GM18508 (cell line): ENCODE measurements around the gene GRB10.

ENCODE experiments used
- ATAC-seq: cut with Tn5 transposase; IDR thresholded peaks from one replicate; pipeline ENCODE4 v1.9.1; 2021; ENCODE audit warnings: moderate number of reproducible peaks; ENCODE audit not compliant: insufficient read depth, unreplicated experiment

GRB10 gene

DNA sequence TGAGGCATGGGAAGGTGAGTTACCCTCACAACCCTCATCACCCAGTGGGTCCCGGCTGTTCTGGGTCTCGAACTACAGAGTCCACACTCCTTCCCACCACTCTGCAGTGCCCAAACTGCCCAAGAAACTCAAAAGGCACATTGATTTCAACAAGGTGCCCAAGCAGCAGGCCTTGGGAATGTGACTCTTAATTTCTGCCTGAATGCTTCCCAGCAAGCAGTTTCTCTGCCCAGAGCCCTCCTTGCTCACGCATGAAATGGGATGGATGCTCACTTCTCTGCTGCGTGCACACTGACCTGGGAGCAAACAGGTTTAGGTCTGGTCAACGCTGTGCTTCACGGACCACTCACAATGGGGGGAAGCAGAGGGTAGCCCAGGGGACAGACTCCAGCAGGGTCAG is 77.9 kb downstream of the GRB10 start:
- no peak for ATAC-seq

DNA sequence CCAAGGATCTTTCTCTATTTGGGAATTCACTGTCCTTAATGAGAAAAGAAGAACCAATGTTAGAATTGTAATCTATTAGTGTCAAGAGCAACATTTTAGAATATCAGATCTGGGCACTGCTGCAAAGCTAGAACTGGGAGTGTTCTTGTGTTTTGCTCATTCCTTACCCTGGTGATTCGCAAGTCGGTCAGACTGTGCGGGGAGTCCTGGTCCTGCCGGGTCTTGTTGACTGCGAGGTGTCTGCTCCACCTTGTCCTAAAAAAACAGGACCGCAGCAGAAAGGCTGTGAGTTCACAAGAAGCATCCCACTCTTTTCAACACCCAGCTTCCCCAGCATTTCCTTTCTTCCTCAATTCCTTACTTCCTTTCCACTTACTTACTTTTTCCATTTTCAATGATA is 79.0 kb downstream of the GRB10 start:
- no peak for ATAC-seq

DNA sequence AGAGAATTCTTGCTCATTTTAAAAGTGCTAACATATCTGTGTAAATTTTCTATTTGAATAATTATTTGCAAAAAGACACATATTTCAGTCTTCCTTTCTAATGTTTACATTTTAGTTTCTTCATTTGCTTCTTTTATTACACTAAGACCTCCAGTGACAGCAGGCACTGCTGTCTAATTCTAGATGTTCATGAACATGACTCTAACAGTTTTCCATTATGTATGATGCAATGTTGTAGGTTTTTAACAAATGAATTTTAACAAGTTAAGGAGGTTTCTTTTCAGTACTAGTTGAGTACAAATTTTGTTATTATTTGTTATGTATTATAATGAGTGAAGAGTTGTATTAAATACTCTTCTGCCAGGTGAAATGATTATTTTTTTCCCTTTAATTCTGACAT is 83.6 kb downstream of the GRB10 start:
- ATAC-seq = no peak

DNA sequence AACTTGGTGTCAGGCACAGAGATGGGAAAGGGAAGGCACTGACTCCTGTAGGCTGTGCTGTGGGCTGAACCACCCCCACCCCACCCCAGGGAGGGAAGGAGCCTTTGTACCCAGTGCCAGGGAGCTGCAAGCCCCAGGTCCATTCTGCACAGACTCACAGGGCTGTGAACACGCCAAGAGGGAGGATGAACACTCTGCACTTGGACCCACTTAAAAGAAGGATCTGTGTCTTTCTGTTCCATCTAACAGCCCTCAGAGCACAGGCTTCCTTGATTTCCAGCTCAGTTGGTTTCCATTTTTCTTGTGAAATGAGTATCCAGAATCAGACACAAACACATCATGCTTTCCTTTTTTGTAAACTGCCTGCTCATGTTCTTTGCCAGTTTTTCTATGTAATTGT is 84.9 kb downstream of the GRB10 start:
- ATAC-seq = no peak

DNA sequence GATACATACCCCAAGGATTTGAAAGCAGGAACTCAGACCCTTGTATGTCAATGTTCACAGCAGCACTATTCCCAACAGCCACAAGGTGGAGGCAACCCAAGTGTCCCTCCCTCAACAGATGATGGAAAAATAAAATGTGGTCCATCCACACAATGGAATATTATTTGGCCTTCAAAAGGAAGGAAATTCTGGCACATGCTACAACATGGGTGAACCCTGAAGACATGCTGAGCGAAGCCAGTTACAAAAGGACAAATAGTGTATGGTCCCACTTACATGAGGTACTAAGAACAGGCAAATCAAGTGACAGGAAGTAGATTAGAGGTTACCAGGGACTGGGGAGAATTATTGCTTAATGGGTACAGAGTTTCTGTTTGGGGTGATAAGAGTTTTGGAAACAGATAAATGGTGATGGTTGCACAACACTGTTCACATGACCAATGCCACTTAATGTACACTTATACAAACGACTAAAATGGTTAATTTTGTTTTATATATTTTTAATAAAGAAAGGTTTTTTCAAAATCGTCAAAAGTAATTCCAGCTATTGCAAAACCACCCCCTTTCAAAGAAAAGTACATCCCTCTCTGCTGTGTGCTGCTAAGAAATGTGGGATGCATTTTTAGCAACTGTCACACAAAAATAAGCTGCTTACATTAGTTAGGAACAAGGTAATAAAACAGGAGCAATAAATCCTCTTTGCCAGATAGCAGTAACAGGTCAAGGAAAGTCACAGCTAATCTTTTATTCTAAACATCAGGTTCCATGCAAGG is 85.7 kb downstream of the GRB10 start:
- ATAC-seq = no peak

DNA sequence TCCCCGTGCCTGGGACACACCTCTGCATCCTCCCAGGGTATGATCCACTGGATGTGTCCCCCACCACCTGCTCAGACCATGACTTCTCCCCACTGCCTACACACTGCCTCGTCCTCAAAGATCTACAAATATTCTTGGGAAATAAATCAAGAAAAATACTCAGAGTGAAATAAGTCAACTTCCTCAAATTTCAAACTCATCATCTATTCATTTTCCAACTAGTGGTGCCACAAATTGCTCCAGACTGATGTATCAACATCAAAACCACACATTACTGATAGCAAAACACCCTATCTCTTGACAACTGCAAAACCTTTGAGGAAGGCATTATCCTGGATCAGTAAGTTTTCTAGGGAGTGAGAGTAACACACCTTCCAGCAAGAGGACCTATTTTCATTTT is 87.7 kb downstream of the GRB10 start:
- no peak for ATAC-seq

DNA sequence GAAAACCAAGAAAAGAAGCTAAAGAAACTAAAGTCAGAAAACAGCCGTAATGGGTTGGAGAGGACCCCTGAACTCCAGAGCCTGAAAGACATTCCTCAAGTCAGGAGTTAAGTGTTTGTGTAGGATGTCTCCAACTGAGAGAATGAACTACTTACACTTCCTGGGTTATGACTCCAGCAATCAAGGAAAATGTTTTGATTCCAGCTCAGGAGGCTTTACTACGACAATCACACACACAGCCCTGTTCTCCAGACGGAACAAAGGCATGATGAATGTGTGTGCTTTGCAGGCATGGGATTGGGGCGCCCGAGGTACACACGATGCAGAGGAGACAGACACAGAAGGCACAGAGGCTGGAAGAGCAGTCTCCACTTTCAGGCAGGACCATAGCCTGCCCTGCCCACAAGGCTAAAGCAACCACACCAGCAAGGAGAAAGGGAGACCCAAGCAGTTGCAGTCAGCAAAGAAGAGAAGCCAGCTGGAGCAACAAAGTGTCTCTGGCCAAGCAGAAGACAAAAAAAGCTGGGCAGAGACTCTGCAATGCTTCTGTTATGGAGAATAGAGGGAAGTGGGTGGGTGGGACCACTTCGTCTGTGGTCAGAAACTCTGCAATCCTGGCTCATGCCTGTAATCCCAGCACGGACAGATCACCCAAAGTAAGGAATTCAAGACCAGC is 89.1 kb downstream of the GRB10 start:
- ATAC-seq = no peak

DNA sequence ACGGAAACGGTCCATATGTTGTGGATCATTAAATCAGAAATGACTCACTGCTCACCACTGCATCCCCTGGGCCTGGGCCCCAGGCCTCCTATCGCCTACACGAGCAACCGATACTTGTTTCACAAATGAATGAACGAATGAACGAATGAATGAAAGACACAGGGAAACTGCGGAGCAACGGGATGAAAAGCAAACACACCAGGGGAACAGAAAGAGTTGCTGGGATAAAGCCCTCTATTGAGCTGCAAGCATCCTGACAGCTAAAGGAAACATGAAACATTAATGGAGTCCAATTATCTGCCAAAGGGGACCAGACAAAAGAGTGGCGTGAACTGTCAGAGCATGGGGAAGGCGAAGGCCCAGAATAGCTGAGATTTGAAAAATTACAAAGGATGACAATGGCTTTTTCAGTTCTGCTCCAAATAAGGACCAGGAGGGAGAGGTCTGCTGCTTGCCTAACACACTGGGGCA is 92.1 kb downstream of the GRB10 start:
- no peak for ATAC-seq

DNA sequence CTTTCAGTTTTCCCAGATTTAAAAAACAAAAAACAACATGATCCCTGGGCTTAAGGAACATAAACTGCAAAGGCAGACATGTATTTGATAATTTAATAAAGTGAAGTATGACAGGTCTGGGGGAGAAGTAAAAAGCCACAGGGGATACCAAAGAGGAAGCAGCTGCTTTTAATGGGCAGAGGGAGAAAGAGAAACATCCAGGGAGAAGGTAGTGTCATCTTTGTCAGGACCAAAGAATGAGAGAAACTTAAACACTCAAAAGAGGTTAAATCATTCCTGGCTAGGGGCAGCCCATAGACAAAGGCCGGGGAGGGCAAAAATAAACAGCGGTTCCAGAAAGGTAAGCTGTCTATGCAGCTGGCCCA is 94.5 kb downstream of the GRB10 start:
- no peak for ATAC-seq

DNA sequence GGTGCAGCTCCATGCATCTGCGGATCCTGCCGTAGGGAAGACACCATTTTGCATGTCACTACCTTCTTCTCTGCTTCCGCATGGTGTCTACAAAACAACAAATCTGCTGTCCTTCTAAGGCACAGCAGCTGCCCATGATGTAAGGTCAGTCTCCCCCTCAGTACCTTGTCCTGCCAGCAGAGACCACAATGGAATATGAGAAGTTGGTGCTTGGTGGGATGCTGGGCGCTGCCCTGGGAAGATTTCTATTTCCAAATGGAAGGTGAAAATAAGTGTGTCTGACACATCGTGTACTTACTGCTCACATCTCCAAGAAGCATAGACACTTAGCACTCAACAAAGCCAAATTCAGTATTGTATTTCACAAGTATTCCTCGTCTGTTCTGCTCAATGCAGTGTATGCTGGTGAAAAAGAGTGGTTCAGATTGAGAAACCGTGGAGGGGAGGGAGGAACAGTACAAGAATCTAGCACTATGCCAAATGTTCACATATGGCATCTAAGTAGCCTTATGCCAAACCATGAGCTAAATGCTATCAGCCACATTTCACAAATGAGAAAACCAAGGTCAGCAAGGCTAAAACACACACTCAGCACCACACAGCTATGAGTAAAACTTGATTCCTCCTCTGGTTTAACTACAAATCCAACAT is 95.0 kb downstream of the GRB10 start:
- no peak for ATAC-seq

DNA sequence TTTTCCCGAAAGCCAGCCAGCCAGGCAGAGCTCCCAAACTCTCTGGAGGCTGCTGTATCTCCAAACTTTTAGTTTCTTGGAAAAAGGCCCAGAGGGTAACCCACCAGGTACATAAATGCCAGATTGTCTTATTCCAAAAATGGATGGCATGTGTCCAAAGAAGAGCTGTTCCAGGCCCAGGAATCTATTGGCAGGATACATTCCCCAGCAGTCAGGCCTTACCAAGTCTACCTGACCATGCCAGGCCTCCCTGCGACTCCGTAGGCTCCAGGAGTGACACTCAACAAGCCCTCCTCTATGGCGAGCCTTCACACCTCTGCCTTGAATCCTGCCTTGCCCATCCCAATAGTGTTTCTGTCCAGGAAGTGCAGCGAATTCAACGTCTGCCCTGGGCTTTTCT is 95.6 kb downstream of the GRB10 start:
- ATAC-seq = no peak

DNA sequence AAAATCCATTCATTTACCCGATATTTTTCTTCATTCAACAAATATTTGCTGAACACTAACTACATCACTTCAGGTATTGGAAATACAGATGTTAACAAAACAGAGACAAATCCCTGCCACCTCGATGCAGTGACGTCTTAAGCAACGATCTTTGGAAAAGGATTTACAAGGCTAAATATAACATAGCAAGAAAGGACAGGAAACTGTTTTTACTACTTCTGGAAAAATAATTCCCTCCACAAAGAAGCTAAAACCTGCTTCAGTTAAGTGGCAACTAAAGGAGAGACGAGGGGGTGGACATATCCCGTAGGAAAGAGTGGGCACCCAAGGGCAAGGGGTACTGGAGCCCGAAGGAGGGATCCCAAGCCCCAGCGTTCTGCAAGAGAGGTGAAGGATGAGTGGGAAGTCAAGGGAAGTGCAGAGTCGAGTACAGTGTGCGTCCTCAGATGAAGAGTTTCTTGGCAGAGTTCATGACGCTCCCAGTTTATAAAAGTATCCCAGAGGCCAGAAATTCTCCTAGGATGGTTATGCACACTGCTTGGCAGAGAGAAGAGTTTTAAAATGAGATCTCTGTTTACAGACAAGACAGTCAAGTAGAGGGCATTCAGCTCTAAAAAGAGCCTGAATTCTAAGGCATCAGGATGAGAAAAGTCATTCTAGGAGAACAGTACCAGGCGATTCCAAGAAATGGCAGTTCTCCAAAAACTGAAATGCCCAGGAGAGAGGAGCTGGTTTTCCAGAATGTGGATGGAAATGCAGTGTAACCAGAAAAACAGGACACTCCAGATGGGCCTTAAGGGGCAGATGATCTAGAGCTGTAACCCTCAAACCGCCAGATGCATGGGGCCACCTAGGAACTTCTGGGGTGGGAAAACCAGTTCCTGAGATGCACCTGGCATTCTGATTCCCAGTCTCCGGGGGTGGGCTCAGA is 97.3 kb downstream of the GRB10 start:
- no peak for ATAC-seq

DNA sequence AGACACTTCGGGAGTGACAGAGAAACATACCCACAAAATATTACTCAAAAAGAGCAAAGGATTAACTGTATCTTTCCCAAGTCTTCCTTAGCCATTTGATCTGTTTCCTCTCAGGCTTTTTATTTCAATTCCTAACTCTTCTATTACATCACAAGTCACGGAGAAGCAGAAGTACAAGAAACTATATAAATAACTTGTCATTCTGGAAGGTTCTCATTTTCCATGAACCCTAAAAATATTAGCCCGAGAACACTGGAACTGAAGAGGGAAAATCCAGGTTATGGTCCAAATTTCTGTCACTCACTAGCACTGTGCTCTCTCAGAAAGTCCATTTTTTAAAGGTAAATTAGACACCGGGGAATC is 98.0 kb downstream of the GRB10 start:
- ATAC-seq = no peak

DNA sequence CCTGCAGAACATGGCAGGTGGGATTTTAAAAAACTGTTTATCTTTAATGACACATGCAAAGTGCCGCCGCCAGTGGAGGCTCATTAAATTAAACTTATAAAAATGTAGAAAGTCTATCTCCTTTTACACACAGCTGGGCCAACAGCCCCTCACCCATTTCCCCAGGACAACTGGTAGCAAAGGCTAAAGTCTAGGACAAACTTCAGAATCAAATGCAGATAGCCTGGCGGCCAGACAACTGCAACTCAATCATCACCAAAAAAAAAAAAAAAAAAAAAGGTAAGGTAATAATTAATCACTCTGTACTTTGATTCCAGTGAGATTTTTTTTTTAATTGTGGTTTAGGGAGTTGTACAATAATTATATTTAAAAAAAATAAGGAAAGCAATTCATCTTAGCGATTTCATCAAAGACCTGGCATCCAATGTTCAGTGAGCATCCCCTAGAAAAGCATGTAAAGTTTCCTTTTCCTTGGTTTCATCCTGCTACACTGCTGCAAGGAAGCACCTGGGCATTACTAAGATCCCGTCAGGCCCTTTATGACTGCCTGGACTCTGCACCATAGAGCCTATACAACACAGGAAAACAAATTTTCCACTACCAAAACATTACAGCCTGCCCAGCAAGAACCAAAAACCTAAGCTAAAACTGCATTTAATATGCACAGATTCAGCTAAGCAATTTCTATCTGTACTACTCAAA is 98.5 kb downstream of the GRB10 start:
- ATAC-seq = no peak

DNA sequence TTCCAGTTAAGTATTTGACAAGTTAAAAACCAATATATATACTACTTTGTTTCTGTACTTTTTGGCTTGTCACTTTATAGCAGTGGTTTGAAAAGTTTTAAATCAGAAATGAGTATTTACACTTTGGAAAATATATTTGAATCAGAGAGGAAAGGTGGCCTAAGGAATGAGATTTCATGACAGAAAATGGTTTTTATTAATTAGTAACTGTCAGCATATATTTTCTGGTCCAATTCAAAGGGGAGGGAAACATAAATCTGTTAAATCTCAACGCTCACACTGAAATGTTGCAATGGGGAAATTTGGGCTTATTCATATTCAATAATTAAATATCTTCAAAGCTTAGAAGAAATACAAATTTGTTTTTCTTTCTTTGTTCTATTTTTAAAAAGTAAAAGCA is 100.1 kb downstream of the GRB10 start:
- ATAC-seq = no peak

DNA sequence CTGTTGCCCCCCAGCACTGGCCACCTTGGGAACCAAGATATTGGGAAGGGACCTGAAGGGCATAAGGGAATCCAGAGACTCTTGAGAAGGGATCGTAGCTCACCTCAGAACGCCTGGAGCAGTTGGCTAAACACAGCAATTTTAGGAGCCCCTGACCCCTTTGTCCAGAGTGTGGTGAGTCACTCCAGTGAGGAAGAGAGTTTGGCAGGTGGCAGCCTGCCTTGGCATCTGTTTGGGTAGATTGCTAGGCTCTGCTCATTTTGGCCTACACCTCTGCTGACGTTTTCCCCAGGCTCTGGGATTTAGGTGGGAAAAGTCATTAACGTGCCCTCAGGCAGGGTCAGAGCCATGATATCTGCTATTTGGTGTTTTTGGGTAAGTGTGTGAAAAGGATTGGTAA is 100.6 kb downstream of the GRB10 start:
- no peak for ATAC-seq

DNA sequence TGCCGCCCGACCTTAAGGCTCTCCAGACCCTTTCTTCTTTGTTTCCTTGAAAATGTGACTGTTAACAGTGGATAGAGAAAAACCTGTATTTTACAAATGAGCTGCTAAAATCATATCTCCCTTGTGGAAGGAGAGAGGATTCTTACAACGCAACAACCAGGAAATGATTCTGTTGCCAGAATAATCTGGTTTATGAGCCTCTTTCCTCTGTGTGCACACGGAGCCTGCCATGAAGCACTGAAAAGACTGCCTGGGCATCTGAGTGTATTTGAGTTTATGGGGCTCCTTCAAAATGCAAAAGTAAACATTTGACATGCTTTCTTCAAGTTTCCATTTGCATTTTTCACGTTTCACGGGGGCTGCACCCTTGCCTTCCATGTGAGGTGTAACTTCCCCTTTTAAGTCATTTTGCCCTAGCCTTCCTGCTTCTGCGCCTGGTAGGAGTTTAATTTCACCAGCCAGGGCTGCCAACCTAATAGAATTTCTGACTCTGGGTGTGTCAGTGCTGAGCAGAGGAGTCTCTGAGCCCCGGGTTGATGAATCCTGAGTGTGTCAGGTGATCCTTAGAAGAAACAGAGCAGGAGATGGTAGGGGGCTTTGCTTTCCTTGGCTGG is 101.2 kb downstream of the GRB10 start:
- ATAC-seq = no peak

DNA sequence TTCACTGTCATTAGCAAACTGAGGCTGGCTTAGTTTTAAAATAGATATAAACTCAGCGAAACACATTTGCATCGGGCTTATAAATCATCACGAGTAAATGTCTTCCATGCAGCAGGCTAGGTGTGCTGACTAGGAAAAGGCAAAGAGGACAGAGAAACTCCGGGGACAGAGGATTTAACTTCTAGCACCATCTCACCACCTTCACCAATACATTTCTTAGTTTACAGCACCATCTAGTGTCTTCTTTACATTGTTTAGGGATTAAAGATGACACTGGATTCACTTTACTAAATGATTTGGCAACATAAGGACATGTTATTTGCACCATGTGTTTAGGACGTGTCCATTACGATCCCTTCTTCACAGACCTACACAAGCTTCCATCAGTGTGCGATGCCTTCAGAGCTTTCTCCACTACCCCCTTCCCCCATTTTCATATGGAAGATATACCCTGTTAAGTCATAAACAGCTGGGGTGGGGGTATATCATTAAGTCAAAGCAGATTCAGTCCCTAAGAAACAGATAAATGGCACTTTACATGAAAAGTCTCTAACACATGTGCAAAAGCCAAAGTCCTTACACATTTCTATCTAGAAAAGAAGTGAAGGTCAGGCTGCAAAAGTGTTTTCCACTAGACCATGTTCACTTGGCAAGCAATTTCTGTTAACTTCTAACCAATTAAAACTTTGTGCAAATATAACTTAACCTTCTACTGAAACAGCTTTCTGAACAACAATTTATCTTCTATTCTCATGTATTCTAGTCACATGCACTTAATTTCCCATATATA is 103.3 kb downstream of the GRB10 start:
- peak; percentile 61 for ATAC-seq

DNA sequence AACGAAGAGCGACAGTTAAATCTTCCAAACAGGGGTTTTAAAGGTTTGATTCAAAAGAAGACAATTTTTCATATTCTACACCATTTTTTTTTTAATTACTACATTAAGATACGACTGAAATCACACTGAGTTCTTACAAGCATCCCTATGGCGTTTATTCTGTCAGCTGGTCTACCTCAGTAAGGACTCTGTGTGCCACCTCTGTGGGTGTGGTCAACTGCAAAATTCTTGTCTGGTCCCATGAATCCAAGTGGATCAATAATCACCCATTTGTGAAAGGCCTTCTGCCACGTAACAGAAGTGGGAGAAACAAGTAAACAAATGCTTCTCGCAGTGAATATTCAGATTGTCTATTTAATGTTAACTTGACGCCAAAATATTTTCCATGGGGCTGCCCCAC is 104.1 kb downstream of the GRB10 start:
- no peak for ATAC-seq
